NCI-H510A treated with DMSO at 0.1 percent for 48 hours (cell line): Measurements from ENCODE around the gene ATP1B3.
"Not testable (repeated sequence)": the region's sequence is repeated elsewhere in the genome, so short reads cannot be mapped to it uniquely, and the experiment has no call there.

Experiments
- DNase-seq: peaks from one replicate; lab custom pipeline; 2025; lab: John Stamatoyannopoulos, UW

ATP1B3 gene

DNA sequence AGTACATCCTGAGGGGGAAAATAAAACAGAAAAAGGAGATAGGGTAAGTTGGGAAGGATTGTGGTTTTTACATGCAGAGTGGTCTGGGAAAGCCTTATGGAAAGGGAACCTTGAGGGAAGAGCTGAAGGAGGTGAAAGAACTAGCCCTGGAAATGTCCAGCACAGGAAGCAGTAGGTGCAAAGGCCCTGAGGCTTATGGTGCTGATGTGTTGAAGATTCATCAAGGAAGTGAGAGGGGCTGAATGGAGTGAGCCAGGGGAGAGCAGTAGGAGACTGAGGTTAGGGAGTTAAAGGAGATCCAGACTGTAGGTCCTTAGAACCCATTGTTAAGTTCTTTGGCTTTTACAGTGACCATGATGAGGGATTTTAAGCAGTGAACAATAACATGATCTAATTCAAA lies 33.0 kb downstream of the ATP1B3 start:
- DNase-seq = no peak

DNA sequence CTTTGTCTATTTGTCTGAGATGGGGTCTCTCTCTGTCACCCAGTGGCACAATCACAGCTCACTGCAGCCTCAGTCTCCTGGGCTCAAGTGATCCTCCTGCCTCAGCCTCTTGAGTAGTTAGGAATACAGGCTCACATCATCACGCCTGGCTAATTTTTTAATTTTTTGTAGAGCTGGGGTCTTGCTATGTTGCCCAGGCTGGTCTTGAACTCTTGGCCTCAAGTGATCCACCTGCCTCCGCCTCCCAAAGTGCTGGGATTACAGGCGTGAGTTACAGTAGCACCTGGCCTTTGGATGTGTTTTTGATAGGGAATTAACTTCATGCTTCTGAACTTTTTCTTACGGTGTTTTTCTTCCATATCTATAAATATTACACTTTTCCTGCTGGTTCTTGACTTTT lies 33.5 kb downstream of the ATP1B3 start:
- DNase-seq = not testable (repeated sequence)

DNA sequence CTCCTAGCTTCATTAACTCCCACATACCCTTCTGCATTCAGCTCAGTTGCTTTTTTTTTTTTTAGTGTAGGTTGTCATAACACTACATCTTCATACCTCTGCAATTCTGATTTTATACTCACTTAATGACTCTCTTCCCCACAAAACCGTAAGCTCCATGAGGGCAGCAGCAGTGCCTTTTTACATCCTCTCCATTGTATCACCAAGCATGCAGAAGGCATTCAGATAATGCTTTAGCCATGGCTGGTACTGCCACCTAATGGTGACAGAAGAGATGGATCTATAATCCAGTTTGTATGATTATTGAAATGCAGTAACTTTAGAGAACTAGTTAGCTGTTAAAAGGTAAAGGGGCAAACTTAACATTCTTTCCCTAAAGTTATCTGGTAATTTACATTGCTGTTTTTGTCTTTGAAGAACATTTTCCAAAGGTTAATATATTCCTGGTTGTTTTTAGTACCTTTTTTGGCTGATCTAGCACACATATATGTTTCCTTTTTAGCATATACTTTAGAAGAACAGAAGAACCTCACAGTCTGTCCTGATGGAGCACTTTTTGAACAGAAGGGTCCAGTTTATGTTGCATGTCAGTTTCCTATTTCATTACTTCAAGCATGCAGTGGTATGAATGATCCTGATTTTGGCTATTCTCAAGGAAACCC lies 36.8 kb downstream of the ATP1B3 start:
- DNase-seq = peak; percentile 1

DNA sequence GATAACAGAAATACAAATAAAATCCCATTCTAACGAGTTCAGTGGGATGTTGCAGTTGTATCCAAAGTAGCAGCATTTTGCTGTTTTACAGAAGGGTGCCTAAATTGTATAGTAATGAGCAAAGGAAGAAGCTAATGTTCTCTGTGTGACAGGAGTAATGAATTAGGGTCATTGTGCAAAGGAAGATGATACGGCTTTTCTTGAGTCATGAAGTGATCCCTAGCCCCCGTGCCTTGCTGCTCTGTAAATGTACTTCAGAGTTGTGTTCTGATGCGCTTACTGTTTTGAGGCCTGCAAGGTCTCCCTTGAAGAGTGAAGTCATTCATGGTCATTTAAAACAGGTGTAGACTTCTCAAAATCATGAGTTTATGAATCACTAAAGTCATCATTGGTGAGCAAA lies 37.9 kb downstream of the ATP1B3 start:
- no peak for DNase-seq

DNA sequence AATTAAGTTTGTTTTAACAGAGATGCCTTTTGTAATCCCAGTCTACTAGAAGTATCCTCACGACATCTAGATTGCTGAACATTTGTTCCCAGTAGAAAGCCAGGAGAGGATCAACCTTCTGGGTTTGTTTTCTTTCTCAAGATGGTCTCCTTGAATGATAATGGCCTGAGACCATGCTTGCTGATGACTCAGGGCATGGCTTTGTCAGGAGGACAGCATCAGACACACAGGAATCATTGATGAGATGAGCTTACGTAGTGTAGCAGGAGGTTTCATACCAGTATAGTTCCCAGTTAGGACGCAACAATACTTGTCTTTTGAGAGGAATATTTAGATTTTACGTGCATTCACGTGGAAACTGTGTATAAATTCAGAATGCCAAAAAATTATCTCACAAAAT lies 38.6 kb downstream of the ATP1B3 start:
- DNase-seq = no peak

DNA sequence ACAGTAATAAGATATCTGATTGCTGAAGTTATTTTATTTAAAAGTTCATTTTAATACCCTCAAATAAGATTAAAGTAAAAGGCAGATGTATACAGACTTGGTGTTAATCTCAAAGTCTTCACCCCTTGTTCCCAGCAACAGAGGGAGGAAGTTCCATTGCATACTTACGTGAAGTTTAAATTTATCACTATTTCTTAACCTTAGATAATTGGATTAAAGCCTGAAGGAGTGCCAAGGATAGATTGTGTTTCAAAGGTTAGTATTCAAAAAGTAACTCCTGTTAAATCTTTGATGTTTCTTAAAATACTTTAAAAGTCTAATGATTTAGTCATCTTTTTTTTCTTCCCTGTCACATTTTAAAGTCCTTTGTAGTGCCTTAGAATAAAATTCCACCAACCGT lies 39.3 kb downstream of the ATP1B3 start:
- no peak for DNase-seq

DNA sequence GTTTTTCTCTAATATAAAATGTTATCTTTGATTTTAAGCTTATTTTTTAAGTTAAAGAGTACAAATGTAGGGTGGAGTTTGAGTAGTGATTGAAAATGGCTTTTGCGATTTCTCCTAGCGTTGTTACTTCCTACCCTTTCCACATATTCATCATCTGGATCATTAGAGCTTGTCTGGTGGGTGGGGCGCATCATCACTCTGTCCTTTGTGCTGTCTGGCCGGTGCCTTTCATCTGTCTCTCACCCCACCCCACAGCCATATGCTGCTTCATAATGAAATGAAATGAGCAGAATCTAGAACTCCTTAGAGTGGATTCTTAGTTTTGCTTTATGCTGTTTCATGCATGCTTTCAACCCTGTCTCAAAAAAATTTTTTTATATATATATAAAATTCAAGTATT lies 44.3 kb downstream of the ATP1B3 start:
- no peak for DNase-seq

DNA sequence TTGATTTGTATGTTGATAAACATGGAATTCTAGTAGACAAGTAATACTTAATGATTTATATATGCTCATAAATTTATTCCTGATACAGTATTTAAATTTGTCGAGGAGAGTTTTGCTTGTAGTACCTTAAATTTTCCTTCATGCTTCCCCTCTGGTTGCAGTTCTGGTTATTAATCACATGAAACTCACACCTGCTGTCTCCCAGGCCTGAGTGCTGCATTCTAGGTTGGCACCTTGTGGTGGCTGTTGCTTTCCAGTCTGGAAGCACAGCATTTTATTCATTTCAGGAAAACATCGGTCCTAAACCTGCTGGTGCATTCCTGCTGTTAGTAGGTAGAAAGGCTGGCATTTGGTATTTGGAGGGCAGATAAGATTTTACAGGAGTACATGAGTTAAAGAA lies 44.9 kb downstream of the ATP1B3 start:
- no peak for DNase-seq

DNA sequence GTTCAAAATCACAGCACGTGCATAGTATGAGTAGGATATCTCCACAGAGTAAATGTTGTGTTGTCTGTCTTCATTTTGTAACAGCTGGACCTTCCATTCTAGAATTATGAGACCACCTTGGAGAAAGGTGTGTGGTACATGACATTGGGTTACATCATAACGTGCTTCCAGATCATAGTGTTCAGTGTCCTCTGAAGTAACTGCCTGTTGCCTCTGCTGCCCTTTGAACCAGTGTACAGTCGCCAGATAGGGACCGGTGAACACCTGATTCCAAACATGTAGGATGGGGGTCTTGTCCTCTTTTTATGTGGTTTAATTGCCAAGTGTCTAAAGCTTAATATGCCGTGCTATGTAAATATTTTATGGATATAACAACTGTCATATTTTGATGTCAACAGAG lies 49.2 kb downstream of the ATP1B3 start:
- not testable (repeated sequence) for DNase-seq

DNA sequence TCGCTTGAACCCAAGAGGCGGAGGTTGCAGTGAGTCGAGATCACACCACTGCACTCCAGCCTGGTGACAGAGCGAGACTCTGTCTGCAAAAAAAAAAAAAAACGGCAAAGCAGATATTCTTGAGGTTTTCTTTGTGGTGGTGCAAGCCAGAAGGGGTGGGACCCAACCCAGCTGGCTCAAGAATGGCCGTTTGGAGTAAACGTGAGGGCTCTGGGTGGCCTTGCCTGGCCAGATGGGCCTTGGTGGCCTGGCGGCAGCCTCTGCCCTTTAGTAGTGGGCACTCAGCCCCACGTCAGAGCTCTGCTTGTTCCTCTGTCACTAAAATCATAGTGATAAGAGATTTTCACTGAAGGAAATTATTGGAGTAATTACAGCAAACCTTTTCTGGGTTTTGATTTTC lies 50.5 kb downstream of the ATP1B3 start:
- no peak for DNase-seq

DNA sequence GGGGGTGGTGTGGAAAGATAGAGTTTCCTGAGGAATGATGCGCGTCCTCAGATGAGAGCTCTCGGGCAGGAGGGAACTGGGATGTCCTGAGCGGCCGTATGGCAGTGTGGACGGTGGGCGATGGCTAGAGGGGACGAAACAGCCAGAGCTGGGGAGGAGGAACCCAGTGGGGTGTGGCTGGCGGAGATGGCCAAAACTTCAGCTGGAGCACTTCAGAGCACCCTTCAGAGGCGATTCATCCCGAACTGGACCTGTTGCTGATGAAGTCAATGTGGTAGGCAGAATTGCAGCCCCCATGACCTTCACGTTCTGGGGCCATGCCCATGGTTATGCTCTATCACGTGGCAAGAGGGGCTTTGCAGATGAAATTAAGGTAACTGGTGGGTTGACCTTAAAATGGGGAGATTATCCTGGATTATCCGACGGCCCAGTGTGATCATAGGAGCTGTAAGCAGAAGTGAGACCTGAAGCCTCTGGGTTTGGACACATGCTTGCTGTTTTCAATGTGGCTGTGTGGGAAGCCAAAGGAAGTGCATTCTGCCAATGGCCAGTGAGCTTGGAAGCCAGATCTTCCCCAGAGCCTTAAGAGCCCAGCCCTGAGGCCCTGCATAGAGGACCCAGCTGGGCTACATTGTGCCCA lies 52.3 kb downstream of the ATP1B3 start:
- no peak for DNase-seq

DNA sequence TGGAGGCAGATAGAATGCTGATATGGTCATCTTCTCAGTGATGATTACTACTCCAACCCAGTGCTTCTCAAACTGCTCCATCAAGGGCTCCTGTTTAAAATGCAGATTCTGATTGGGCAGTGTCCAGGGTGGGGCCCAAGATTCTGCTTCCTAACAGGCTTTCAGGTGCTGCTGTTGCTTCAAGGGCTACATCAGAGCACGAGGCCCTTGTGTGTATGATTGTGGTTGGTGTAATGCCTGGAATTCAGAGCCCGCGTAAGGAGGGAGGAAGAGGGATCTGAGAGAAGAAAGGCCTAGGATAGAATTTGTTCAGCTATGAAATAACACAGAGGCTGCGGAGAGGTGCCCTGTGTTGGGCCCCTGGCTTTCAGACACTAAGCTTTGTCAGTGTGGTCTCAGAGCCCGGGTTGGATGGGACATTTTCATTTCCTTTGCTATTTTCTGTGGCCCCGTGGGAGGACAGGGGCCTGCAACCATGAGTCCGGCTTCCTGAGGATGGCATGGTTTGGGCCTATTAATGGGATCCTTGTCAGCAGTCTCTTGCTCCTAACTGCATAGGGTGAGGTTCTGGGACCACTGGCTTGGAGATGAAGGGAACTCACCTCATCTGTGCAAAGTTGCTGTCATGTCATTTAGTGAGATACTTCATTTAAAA lies 53.0 kb downstream of the ATP1B3 start:
- no peak for DNase-seq

DNA sequence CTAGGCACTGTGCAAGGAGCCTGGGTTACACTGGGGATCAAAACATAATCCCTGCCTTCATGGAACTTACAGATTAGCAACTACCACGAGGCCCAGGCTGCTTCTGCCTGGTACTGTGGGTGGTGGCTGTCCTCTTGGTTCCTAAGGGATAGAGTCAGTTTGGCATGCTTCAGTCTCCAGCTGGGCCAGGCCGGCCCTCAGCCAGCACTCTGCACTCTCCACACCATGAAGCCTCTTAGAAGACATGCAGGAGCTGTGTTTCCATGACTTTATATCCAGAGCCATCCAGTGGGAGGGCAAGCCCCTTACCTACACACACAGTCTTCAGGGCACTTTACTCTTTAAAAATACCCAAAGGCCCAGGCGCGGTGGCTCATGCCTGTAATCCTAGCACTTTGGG lies 54.4 kb downstream of the ATP1B3 start:
- no peak for DNase-seq

DNA sequence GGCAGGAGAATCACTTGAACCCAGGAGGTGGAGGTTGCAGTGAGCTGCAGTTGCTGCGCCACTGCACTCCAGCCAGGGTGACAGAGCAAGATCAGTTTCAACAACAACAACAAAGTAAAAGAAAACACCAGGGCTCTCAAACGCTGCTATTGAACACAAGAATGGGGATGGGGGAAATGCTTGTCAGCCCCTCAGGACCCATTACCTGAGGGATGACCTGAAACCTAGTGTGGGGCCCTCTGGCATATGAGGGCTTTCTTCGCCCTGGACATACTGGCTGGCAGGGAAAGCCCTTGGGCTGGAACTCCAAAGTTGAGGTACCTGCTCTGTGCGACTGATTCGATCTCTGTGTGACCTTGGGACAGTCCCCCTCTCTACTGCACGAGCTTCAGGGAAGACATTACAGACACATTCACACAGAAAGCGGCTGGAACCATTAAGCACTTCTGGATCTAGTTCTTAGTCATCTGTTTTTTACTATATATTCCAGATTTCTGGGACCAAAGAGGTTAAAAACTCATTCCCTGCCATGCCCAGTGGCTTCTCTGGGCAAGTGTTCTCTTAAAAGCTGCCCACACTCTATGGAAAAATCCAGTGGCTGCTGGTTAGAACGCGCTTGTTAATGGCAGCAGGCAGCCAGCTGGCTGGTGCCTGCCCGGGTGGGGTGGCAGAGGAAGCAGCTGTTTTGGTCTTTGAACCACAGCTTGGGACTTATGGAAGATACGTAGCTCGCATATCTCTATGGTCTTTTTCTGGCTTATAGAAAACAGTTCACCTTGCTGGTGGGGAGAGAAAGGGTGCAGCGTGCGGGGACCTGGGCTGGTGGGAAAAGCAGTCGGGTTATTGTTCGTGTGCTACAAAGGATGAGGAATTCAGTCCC lies 57.2 kb downstream of the ATP1B3 start:
- DNase-seq = no peak

DNA sequence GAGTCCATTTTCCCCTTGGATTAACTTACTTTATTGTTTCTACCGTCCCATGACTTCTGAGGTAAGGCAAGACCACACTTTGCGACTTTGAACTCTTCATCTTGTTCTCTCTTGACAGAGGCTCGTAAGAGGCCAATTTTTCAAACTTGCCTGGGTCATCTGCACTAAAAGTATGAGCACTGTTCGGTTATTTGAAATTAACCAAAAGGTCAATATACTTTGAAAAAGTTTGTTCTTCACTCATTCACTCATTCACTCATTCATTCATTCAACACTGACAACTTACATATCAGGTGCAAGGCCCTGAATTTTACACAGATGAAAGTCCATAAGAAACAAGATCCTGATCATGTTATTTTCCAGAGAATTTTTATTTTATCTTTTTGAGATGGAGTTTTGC lies 57.9 kb downstream of the ATP1B3 start:
- DNase-seq = no peak

DNA sequence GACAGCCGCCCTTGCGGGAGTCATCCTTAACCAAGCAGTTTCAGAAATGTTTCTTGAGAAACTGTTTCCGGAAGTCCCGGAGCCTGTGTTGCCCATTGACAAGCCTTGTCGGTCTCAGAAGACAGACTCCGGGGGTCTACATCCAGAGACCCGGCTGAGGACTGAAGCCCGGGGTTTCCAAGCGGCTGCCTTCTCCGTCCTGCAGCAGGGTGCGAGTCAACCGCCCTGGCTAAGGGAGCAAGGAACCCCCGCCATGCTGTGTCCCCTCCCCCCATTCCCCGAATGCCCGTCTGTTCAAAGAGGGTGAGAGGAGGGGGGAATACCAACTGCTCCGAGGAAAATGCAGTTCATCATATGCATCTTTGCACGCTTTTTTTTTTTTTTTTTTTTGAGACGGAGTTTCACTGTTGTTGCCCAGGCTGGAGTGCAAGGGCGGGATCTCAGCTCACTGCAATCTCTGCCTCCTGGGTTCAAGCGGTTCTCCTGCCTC lies 61.6 kb downstream of the ATP1B3 start:
- no peak for DNase-seq

DNA sequence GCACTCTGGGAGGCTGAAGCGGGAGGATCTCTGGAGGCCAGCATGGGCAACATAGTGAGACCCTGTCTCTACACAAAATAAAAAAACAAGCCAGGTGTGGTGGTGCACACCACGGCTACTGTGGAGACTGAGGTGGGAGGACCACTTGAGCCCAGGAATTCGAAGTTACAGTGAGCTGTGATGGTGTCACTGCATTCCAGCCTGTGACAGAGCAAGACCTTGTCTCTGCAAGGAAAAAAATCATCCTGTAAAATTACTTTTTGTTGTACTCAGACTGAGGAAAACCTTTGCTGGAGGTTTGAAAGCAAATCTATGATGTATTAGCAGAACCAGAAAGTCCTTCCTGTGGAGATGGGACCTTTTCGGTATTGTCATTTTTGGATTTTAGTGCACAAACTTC lies 63.3 kb downstream of the ATP1B3 start:
- no peak for DNase-seq

DNA sequence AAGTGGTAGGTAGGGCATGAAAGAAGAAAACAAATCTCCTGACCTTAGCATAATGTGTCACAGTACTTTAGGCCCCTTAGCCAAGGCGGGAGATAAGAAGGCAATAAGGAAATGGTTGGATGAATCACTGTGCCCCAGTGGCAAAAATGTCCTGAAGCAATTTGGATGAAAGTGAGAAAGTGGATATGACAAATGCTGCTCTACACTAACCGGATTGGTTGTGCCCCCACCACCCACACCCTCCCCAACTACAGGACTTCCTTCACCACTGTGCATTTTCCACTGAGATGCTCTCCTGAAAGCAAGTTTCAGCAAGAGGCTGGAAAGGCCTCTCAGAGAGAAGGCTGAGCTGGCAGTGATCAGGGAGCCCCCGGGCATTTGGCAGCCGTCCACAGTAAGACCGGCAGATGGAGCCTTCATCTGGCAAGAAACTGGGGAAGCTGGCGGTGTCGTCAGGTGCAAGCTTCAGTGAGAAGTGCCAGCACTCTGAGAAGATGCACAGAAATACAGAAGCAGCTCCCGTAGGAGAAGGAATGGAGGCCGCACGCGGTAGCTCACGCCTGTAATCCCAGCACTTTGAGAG lies 63.8 kb downstream of the ATP1B3 start:
- no peak for DNase-seq

DNA sequence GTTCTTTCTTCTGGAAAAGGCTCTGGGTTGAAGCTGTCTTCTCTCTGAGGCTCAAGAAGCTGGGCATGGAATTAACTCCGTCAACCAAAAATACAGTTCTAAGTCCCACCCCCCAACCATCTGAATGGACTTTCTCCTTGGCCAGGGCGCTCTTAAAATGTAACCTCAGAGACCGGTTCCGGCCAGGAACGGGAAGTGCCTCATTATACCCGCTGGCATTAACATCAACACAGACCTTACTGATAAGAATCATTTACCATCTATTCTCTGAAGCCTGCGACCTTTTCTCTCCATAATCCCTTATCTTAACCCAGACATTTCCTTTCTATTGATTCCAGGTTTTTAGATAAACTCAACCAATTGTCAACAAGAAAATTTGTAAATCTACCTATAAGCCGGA lies 64.7 kb downstream of the ATP1B3 start:
- no peak for DNase-seq

DNA sequence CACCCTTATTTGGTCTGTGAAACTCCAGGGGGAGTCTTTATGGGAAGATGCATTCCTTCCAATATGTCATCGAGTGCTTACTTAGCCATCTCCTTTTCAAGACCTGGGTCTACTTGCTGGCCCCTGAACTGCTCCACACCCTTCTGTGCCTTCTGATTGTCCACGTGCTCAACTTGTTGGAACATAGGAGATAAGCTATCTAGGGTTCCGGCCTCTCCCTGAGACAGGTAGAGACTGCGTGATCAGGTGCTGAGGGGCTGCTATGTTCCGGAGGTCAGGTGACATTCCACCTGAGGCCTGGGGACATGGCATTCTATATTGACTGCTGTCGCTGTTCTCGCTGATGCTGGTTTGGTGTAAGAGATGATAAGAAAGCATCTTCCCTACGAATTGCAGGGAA lies 65.6 kb downstream of the ATP1B3 start:
- no peak for DNase-seq

DNA sequence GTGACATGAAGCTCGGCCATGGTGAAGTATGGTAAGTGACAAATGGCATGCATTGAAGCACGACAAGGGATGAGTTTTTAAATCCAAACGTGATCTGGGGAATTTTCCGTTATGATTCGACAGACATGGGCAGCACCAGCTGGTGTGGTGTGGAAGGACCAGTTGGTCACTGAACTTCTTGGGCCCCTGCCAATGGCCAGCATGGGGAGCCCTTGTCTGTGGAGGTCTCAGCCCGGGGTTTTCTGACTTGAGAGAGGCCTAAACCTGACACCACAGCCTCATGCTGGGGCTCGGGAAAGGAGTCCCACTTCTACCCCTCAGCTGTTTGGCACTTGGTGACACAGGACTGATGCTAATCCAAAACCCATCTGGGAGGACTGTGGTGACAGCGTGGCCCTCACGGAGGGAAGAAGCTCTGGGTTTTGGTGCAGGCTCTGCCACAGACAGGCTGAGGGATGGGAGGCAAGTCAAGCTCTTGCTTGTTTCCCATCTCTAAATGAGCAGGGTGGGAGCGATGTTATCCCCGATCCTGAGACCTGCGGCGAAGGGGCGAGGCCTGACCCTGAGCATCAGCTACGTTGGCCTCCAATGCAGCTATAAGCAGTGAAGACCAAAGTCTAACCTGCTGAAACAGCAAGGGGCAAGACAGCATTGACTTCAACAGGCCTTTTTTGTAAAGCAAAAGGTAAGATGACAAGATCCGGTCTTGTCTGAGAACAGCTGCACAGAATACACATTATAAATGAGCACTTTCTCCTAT lies 69.5 kb downstream of the ATP1B3 start:
- DNase-seq = no peak
